PC-3 (cell line): ENCODE results near the gene TAF4.

Experiments
- CTCF ChIP-seq: fragments of 300-600 bp; sonication (generic); conservative IDR thresholded peaks from 2 replicates; pipeline ENCODE4 v1.5.1; 2017; ENCODE audit warnings: antibody characterized with exemption, low read depth, mild to moderate bottlenecking, low read length
- EZH2 ChIP-seq: fragments of 300-600 bp; sonication (generic); IDR thresholded peaks from one replicate; pipeline ENCODE4 v1.6.1; 2017; ENCODE audit warnings: antibody characterized with exemption, mild to moderate bottlenecking, low read length; ENCODE audit not compliant: unreplicated experiment
- EZH2phosphoT487 ChIP-seq: fragments of 300-600 bp; sonication (generic); IDR thresholded peaks from 2 replicates; pipeline ENCODE4 v1.6.1; 2018; ENCODE audit warnings: mild to moderate bottlenecking, antibody characterized with exemption, low read length, borderline replicate concordance

DNA sequence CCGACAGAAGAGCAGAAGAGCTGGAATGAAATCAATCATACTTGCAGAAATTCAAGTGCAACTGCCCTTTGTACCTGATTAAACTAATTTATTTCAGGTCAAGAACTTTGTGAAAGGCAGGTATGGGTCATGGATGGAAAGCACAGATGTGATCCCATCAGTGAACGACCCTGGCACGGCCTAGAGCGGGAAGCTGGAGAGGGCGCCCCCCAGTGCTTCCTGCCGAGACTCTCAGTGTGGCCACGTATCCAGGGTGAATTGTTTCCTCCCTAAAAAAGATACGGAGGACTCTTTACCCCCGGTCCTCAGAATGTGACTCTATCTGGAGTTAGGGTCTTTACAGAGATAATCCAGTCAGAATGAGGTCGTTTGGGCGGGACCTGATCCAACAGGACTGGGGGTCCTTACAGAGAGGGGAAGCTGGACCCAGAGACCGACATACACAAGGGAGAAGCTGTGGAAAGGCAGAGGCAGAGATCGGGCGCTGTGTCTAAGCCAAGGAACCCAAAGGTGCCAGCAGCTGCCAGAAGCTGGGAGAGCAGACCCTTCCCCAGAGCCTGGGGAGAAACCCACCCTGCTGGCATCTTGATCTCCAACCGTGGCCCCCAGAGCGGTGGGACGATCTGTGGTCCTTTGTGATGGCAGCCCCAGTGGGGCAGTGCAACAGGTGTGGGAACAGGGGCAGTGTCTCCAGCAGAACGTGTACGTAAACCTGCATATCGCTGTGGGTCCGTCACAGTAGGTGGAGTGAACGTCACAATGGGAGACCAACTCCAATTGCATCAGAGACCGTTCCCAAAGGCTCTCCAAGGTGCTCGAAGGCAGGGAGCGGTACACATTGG is 91.9 kb downstream of the TAF4 start:
- TF ChIP-seq CTCF, result 0 out of 2 replicates have a peak, but pooled peaks have one; percentile 17
- TF ChIP-seq EZH2phosphoT487, result no peak
- TF ChIP-seq EZH2, result no peak
